Coronary artery (tissue), 2 donors: ENCODE data around the gene TRIM8.

Source experiments
- DNase-seq: peaks from one replicate; pipeline ENCODE4 v3.0.0-alpha.2; 2017; ENCODE audit warnings: low spot score
- H3K27ac ChIP-seq, 2 donors: fragments of 200-600 bp; sonication (generic); one replicate each; pipeline ENCODE4 v1.5.1; 2016 to 2019
- H3K4me3 ChIP-seq: fragments of 200-600 bp; sonication (generic); 2 replicates; pipeline ENCODE4 v1.5.1; 2016; ENCODE audit warnings: mild to moderate bottlenecking, moderate library complexity
- CTCF ChIP-seq: fragments of 200-600 bp; sonication (generic); IDR thresholded peaks from one replicate; pipeline ENCODE4 v1.5.1; 2019; ENCODE audit warnings: antibody characterized with exemption

Gene TRIM8

GRCh38 chr10:102673236-102673818 is 29.0 kb downstream of the TRIM8 start:
- H3K4me3 ChIP-seq: peak overlapping the region; percentile 61

GRCh38 chr10:102673819-102674511 is 29.7 kb downstream of the TRIM8 start:
- H3K27ac ChIP-seq: peak overlapping the region; percentile 68 to 94
- no peak for TF ChIP-seq CTCF
- peak overlapping the region; percentile 61 for H3K4me3 ChIP-seq
- peak; percentile 89 for DNase-seq

More at GRCh38 chr10:102673236-102673818, 29.0 kb downstream of the TRIM8 start:
- H3K27ac ChIP-seq: peak overlapping the region; percentile 68 to 94
- no peak for DNase-seq
- no peak for TF ChIP-seq CTCF

GRCh38 chr10:102674566-102674965 is 30.3 kb downstream of the TRIM8 start:
- no peak for DNase-seq
- no peak for TF ChIP-seq CTCF
- peak overlapping the region; percentile 68 to 94 for H3K27ac ChIP-seq
- H3K4me3 ChIP-seq: peak overlapping the region; percentile 61

GRCh38 chr10:102675011-102675665 is 30.9 kb downstream of the TRIM8 start:
- DNase-seq: no peak
- H3K4me3 ChIP-seq: peak overlapping the region; percentile 33

GRCh38 chr10:102675666-102676533 is 31.6 kb downstream of the TRIM8 start:
- Histone ChIP-seq H3K27ac (peak overlapping the region; percentile 68 to 94), H3K4me3 (peak overlapping the region; percentile 33)
- peak; percentile 73 for DNase-seq
- no peak for TF ChIP-seq CTCF

More at GRCh38 chr10:102675011-102675665, 30.9 kb downstream of the TRIM8 start:
- H3K27ac ChIP-seq: peak overlapping the region; percentile 68 to 94
- TF ChIP-seq CTCF: no peak

- Histone ChIP-seq H3K27ac (peak overlapping the region in 1 of 2 donors; percentile 28), H3K4me3 (no peak overlapping the region)
- no peak for TF ChIP-seq CTCF
- no peak for DNase-seq
Measured at GRCh38 chr10:102676534-102677315, 32.4 kb downstream of the TRIM8 start.
